ENCODE data around the gene MAPK8IP1.
A peak's percentile ranks its signal among the peaks of the same experiment; 100 is the strongest.

The MAPK8IP1 gene

GRCh38 chr11:45860348-45860747 lies 25.1 kb upstream of the MAPK8IP1 start:
- DNase-seq, result no peak

GRCh38 chr11:45860764-45861510 lies 24.5 kb upstream of the MAPK8IP1 start:
- no peak for DNase-seq

- no peak for DNase-seq
Observed at GRCh38 chr11:45864041-45864440, 21.4 kb upstream of the MAPK8IP1 start.

GRCh38 chr11:45869551-45869950 lies 15.9 kb upstream of the MAPK8IP1 start:
- DNase-seq, result no peak

GRCh38 chr11:45870706-45871105 lies 14.7 kb upstream of the MAPK8IP1 start:
- DNase-seq, result no peak

- no peak for DNase-seq
Observed at GRCh38 chr11:45871638-45872037, 13.8 kb upstream of the MAPK8IP1 start.

- peak; percentile 34 to 36 for DNase-seq
Observed at GRCh38 chr11:45872651-45873356, 12.6 kb upstream of the MAPK8IP1 start.

GRCh38 chr11:45876401-45876800 lies 9.1 kb upstream of the MAPK8IP1 start:
- no peak for DNase-seq

GRCh38 chr11:45877221-45877620 lies 8.2 kb upstream of the MAPK8IP1 start:
- no peak for DNase-seq

- no peak for DNase-seq
Observed at GRCh38 chr11:45877845-45878244, 7.6 kb upstream of the MAPK8IP1 start.

GRCh38 chr11:45879803-45880686 lies 5.4 kb upstream of the MAPK8IP1 start:
- DNase-seq, result no peak

- DNase-seq, result no peak
Observed at GRCh38 chr11:45880772-45881570, 4.5 kb upstream of the MAPK8IP1 start.

GRCh38 chr11:45881708-45882368 lies 3.6 kb upstream of the MAPK8IP1 start:
- no peak for DNase-seq

- no peak for DNase-seq
Observed at GRCh38 chr11:45884596-45885185, 760 bp upstream of the MAPK8IP1 start.

GRCh38 chr11:45885921-45886721 lies 670 bp downstream of the MAPK8IP1 start:
- no peak for DNase-seq

- DNase-seq, result no peak
Observed at GRCh38 chr11:45886816-45887520, 1.5 kb downstream of the MAPK8IP1 start.

GRCh38 chr11:45887587-45887986 lies 2.1 kb downstream of the MAPK8IP1 start:
- DNase-seq, result no peak

GRCh38 chr11:45889555-45889954 lies 4.1 kb downstream of the MAPK8IP1 start:
- DNase-seq, result no peak

- DNase-seq, result no peak
Observed at GRCh38 chr11:45889966-45890365, 4.5 kb downstream of the MAPK8IP1 start.
